Activated CD8-positive, alpha-beta memory T cell treated with anti-CD3 and anti-CD28 coated beads for 4 hours (primary cell): ENCODE measurements around the gene MIA3.

ENCODE experiments used
- DNase-seq, 2 donors: peaks; one replicate each; pipeline ENCODE4 v3.0.0-alpha.2; 2020; ENCODE audit warnings: low read depth in 2 of 2

Gene MIA3

DNA sequence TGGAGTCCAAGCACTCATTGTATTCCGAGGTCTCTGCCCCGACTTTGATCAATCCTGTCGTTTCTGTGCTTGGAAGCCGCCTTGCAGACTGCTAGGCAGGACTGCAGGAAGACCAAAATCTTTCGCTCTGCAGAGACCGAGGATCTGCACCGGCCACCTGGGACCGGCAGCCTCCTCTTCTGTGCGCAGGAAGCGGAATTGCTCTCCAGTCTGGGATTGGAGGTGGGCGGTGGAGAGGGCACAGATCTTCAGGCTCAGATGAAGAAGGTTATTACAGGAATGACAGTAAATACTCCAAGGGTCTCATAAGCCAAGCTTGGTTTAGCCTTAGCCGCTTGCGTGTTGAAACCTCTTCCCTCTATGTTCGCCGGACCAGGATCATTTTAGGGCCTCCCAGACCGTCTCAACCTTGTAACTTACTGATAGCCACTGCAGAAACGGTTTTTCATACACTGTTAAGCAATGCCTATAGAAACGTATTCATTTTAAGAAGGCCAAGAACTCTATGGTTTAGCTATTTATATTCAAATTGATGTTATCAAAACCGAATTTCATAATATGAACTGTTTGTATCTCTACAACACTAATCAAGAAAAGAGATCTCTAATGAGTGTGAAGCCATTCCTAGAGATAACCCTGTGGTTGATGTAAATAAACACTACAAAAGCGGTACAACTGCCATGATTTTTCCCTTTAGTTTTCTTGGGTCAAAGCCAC, 1.1 kb downstream of the MIA3 start:
- no peak for DNase-seq

DNA sequence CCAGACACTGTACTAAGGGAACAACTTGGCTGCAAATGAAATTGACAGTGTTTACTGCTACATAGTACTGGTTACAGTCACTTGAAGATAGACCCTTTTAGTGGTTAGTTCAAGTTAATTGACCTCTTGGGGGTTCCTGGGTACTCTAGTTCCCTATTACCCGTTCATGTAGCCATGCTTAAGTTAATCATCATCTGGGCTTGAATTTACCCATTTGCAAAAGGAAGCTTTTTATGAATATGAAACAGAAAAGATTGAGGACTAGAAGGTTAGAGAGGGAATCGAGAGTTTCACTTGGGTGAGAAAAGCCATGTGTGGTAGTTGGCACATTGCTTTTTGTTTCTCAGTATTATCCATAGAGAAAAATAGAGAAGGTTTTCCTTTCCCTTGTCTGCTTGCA, 2.7 kb downstream of the MIA3 start:
- DNase-seq = no peak

DNA sequence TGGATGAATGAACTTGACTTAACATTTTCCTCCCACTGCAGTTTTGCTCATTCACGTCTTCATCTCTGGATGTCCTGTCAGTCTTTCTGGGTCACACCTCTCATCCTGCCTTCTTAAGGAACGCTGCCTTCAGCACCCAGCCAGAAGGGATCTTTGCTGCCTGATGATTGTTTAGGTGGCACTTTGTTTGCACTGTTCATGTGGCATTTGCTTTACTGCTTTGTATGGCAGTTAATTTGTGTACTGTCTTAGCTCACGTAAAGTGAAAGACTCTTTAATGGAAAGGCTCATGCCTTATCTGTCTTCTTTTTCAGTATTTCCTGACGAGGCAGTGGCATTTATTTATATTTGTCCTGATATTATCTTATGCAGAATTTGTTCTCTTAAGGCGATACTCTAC, 4.9 kb downstream of the MIA3 start:
- DNase-seq = no peak

DNA sequence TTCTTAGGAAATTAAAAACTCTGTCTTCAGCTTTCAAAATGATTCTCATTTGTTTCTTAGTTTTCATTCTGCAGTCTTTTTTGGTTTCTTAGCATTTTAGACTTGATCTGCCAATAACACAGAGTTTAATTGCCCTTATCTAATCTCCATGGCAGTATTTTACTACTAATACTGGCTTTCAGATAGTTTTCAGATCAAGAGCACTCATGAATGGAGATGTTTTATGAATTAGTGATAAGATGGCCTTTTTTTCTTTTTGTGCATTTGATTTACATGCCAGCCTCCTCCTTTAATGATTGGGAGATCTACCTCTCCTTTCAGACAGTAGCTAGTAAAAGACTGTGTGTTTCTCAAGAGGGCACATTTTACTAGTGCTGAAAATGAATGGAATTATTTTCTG, 5.6 kb downstream of the MIA3 start:
- DNase-seq = no peak

DNA sequence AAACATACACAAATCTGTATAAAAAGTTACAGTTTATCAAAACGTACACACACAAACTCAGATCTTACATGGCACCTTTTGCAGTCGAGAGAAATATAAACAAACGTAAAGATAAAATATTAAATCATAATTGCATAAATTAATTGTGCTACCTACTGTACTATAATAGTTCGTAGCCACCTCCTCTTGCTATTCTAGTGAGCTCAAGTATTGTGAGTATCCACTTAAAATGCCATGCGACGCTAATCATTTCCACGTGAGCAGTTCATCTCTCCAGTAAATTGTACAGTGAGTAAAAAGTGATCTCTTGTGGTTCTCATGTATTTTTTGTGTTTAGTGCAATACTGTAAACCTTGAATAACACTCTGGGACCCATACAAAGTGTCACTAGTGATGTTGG, 6.3 kb downstream of the MIA3 start:
- DNase-seq = no peak

DNA sequence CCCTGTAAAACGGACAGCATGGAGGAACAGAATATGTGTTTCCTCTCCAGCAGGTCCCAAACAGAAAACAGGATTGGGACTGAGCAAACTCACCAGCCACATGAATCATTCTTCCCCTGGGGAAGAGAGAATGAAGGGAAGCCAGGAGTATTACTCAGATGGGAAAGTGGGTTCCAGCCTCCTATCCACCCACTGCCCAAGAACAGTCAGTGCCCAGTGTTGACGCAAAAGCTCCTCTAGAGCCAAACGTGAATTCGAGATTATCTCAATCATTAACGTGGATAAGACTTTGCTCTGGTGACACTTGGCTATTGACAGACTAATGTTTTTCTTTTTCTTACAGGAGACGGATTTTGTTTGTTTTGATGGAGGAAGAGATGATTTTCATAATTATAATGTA, 9.3 kb downstream of the MIA3 start:
- DNase-seq = no peak

DNA sequence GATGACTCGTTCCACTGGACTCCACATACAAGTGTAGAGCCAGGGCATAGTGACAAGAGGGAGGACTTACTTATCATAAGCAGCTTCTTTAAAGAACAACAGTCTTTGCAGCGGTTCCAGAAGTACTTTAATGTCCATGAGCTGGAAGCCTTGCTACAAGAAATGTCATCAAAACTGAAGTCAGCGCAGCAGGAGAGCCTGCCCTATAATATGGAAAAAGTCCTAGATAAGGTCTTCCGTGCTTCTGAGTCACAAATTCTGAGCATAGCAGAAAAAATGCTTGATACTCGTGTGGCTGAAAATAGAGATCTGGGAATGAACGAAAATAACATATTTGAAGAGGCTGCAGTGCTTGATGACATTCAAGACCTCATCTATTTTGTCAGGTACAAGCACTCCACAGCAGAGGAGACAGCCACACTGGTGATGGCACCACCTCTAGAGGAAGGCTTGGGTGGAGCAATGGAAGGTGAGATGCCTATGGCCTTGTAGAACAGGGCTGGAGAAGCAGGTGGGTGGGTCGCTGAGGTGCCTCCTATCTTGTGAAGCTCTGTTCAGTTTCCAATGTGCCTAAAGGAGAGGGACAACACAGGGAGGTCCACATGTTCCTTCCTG, 12.1 kb downstream of the MIA3 start:
- no peak for DNase-seq

DNA sequence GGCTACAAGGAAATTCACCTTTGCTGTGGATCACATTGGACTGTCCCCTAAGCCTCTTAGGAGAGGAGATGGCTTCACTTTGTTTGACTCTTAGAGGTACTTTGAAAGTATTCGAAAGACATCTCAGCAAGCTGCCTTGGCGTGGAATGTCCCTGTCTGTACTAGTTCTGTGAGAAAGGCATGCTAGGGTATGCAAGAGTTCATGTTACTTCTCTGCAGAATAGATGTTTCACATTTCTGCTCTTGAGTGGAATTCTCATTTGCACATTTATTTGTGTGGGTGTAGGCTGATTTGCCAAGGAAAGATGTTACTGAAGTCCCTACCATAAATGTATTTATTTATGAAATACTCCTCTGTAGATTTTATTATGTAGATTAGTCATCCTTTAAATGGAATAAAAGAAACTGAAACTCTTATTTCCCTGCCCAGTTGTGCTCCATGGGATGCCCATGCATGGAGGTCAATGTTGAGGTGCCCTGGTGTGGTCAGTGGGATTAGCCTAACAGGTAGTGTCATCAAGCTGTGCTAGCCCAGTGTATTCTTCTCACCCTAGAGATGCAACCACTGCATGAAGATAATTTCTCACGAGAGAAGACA, 13.8 kb downstream of the MIA3 start:
- DNase-seq = no peak

DNA sequence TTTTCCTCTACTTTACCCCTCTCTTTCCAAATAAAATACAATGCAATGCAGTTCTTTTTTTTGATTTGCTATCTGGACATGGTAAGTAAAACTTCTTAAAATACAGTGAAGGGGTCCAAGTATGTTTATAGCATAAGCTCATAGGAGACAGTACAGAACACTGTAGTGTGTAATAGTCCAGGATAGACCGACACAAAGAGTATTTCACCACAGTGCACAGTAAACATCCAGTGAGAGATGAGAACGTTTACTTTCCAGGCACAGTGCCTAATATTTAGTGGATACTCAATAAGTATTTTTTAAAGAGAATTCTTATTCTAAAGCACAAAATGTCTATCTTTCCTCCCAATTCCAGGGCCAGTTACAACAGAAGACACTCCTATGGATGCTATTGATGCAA, 14.9 kb downstream of the MIA3 start:
- no peak for DNase-seq

DNA sequence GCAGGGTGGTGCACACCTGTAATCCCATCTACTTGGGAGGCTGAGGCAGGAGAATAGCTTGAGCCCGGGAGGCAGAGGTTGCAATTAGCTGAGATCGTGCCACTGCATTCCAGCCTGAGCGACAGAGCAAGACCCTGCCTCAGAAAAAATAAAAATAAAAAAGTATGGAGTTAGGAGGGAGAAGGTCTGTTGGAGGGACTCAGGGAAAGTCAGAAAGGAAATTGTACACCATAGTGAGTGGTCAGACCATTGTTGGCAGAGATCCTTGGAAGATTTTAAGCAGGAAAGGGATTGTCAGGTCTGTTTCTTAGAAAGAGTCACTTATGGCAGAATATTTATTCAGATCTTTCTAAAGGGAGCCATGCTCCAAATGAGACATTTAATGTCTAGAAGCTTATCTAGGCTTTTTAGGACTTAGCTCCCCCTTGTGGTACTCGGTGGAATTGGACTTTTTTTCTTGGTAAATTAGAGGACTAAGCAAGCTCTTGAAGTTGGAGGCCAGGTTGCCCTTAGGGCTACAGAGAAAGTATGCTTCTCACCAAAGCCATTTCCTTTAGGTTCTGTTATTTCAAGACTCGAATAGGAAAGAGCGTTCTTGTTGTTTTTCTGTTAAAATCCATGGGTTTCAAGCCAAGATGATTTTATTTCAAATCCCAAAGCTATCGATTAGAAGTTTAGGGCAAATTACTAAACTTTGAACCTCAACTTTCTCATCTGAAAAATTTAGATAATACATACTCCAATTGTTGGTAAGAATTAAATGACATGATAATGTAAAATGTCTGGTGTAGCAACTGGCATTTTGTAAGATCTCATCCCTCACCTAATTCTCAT, 16.5 kb downstream of the MIA3 start:
- peak; percentile 39 to 58 for DNase-seq

DNA sequence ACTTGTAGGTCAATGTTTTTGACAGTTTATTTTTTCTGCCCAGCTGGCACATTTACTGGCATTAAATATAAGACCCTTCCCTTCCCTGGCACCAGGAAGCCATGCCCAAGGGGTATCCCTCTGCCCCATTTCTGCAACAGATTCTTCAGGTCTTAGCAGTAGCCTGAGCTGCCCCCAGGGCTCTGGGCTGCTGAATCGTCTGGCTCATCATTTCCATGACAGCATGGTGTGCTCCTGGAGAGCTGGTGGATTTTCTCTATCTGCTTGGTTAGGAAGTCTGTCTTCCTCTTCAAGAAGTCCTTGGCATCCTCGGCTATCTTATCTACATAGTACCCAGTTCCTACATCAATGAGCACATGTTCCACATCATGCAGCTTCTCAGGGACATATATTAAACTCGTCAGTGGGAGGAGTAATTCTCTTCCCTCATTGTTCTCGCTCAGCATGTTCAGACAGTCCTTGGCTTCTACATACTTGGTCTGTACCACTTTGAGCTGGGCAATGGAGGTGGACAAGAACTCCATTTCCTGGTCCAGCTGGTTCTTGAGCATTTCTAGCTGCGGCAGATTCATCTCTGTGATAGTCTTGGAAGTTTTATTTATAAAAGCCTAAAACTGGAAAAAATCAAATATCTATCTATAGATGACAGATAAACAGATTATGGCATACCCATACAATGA, 23.5 kb downstream of the MIA3 start:
- no peak for DNase-seq

DNA sequence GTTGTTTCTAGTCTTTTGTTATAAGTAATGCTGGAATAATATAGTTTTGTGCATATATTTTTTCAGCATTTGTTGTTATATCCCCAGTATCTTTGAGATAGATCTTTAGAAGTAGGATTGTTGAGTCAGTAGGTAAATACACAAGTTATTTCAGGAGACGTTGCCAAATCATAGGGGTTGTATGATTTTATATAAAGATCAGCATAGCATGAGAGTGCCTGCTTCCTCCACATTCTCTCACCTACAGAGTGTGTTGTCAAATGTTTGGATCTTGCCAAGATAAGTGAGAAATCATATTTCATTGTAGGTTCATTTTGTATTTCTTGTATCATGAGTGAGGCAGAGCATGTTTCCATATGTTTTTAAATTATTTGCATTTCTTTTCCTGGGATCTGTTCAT, 24.6 kb downstream of the MIA3 start:
- no peak for DNase-seq

DNA sequence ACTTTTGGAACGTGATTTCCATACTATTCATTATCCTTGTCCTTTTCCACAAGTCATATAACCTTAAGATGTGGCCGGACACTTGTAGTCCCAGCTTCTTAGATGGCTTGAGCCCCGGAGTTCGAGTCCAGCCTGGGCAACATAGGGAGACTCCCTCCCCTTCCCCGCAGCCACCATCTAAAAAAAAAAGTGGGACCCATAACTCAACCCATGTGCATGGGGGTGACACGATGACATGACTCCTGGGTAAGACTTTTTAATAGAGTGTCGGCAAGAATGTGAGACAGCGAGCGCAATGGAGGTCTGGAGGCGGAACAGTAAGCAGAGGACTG, 25.7 kb downstream of the MIA3 start:
- DNase-seq = no peak

DNA sequence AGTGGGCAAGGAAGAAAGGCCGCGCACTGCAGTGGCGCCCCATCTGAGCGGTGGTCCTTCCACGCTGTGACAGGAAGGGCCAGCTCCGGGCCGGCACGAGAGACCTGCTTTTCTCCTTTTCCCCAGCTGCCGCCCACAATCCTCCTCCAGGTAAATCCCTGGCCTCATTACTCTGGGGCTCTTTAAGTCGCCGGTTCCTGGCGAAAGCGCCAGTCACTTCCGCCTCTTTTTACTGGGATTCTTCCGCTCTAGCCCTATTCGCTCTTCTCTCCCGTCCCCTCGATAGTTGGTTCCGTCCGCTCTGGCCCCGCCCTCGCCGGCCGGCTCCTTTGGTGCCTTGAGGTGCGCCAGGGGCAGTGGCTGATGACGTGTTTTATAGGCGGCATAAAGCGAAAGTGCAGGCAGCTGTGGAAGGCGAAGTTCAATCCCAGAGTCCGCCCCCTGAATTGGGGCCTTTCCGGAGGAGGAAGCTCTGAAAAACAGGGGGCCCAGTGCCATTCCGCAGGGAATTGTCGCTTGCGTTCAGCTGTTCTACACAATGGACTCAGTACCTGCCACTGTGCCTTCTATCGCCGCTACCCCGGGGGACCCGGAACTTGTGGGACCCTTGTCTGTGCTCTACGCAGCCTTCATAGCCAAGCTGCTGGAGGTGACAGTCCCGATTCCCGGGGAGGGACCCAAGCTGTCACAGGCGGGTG, 26.2 kb downstream of the MIA3 start:
- peak; percentile 93 to 95 for DNase-seq

DNA sequence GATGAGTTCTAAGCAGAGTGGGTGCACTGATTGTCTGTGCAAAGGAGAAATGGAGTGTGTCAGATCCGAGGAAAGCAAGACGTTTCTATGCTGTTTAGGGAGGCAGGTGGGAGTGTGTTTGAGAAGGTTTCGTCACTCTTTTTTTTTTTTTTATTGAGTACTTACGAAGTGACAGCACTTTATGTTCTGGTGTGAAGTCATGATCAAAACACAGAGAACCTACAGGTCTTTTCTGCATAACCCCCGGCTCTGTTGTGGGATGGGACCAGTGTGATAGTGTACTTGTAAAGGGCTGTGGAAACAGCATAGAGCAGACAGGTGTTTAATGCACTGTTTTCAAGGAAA, 26.7 kb downstream of the MIA3 start:
- DNase-seq = no peak

DNA sequence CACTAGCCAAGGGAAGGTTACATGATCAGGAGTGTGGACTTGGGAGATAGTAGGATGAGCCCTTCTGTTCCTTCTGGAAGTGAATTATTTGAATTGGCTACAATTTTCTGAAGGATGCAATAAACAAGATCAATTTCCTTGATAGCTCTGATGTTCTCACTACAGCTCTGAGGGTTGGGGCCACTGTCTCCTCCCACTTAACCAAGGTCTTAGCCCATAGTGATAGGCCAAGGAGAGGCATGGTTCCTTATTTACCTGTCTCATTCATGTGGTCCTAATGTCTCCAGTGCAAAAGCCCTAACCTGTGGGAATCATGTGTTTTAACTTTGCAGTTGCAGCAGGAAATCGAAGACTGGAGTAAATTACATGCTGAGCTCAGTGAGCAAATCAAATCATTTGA, 34.8 kb downstream of the MIA3 start:
- no peak for DNase-seq

DNA sequence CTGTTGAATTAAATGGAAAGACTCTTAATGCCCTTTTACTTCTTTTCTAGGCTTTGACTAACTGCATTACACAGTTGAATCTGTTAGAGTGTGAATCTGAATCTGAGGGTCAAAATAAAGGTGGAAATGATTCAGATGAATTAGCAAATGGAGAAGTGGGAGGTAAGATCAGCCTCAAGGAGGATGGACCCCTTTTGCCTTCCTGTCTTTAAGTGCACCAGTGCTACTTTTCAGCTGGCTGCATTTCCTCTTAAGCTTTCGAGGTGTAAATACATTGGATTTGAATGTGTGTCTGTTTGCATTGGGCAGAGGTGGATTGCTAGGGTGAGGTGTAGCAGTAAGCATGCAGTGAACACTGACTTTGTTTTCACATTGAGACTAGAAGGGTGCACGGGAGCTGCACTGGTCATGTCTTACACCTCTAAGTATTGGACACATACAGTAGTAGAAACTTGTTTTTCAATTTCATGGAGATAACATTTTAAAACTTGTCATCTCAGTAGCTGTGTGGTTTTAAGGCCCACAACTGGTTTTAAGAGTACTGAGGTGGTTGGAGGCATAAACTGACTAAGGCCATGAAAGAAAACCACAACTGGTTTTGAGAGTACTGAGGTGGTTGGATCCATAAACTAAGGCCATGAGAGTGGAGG, 35.4 kb downstream of the MIA3 start:
- no peak for DNase-seq

DNA sequence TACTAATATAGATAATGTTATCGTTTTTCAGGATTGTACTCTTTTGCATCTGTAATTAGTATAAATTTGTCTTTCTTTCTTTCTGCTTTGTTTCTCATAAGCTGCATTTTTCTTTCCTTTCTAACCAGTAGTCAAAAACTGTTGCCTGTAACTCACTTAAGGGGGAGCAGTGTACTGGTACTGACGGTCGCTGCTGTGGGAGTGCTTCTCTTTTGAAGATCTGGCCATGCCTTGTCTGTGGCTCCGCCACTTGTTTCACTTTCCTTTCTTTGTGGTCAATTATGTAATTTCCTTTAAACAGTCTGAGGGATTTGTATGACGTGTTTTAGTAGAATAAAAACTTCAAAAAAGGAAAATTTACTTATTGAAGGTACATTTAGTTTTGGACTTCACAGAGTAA, 37.0 kb downstream of the MIA3 start:
- peak; percentile 39 to 68 for DNase-seq

DNA sequence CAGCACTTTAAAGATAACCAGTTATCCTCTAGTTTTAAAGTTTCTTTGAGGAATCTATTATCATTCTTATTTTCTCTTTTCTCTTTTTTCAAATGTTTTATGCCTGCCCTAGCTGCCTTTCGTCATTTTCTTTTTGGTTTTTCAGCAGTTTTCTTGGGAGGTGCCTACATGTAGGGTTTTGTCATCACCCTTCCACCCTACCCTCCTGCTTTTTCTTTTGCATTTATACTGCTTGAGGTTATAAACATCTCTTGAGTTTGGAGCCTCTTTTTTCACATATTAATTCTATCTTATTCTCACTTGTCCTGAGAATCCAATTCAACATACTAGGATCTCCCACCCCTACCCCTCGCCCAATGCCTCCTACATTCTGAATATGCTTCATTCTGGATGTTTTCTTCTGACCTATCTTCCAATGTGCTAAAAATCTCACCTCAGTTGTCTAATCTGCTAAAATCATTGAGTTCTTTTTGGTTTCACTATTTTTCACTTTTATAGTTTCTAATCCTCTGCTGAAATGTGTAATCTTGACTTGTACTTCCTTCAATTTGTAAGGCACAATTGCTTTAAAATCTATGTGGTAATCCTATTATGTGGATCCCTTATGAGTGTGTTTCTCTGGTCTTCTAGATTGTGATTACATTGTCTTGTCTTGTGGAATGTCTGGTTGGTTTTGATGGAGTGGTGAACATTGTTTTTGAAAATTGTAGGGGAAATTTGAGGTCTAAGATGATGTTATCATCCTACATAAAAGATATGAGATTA, 38.7 kb downstream of the MIA3 start:
- DNase-seq = no peak

DNA sequence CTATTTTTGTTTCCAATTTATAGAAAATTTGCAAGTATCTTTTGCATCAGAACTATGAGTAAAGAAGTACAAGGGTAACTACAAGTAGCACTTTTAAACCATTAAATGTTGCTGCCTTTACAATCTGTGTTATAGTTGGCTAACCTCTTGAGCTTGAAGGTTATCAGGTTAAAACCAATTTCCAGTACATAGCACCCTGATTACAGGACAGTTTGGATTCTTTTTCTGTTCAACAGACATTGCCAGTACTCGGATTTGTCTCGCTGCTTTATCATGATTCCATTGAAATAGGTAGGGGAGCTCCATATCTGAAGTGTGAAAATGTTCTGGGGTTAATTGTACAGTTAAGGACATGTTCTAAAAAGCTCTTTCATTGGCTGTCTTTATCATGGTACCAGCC, 40.0 kb downstream of the MIA3 start:
- DNase-seq = no peak
